ENCODE data around the gene POLR3H.

The POLR3H gene

GRCh38 chr22:41487037-41487935 is 57.0 kb downstream of the POLR3H start:
- no peaks in the 10 kb centered on the region for H3K9me3 ChIP-seq (ENCODE audit: control insufficient read depth, low read depth, low read length)
- H3K36me3 ChIP-seq (ENCODE audit: control insufficient read depth, low read depth, low read length): no peaks in the 10 kb centered on the region
- H3K4me1 ChIP-seq (ENCODE audit: control insufficient read depth, low read depth, low read length): peaks cover 47% of the 10 kb centered on the region
- no peak overlapping the region for H3K27ac ChIP-seq (ENCODE audit: low read length)
- H3K9ac ChIP-seq (ENCODE audit: low read length): no peak overlapping the region
- H3K27me3 ChIP-seq (ENCODE audit: control insufficient read depth, insufficient read depth, low read length): no peaks in the 10 kb centered on the region
- no peak overlapping the region for H3K4me3 ChIP-seq (ENCODE audit: low read length)

- Histone ChIP-seq H3K36me3 (ENCODE audit: control insufficient read depth, low read depth, low read length) (no peaks in the 10 kb centered on the region), H3K27ac (ENCODE audit: low read length) (no peak overlapping the region), H3K27me3 (ENCODE audit: control insufficient read depth, insufficient read depth, low read length) (no peaks in the 10 kb centered on the region), H3K4me1 (ENCODE audit: control insufficient read depth, low read depth, low read length) (peaks cover 53% of the 10 kb centered on the region), H3K9ac (ENCODE audit: low read length) (no peak overlapping the region), H3K4me3 (ENCODE audit: low read length) (no peak overlapping the region), H3K9me3 (ENCODE audit: control insufficient read depth, low read depth, low read length) (no peaks in the 10 kb centered on the region)
These were observed 59.2 kb downstream of the POLR3H start for GRCh38 chr22:41485033-41485432.

GRCh38 chr22:41482319-41482935 is 61.8 kb downstream of the POLR3H start:
- H3K4me3 ChIP-seq (ENCODE audit: low read length): peak overlapping the region; percentile 12
- H3K27ac ChIP-seq (ENCODE audit: low read length): peak overlapping the region; percentile 62
- H3K4me1 ChIP-seq (ENCODE audit: control insufficient read depth, low read depth, low read length): peaks cover 45% of the 10 kb centered on the region
- H3K36me3 ChIP-seq (ENCODE audit: control insufficient read depth, low read depth, low read length): no peaks in the 10 kb centered on the region
- no peaks in the 10 kb centered on the region for H3K27me3 ChIP-seq (ENCODE audit: control insufficient read depth, insufficient read depth, low read length)
- H3K9ac ChIP-seq (ENCODE audit: low read length): no peak overlapping the region
- no peaks in the 10 kb centered on the region for H3K9me3 ChIP-seq (ENCODE audit: control insufficient read depth, low read depth, low read length)

GRCh38 chr22:41481925-41482318 is 62.3 kb downstream of the POLR3H start:
- no peaks in the 10 kb centered on the region for H3K36me3 ChIP-seq (ENCODE audit: control insufficient read depth, low read depth, low read length)
- H3K9ac ChIP-seq (ENCODE audit: low read length): no peak overlapping the region
- no peaks in the 10 kb centered on the region for H3K9me3 ChIP-seq (ENCODE audit: control insufficient read depth, low read depth, low read length)
- H3K4me1 ChIP-seq (ENCODE audit: control insufficient read depth, low read depth, low read length): peaks cover 41% of the 10 kb centered on the region
- peak overlapping the region; percentile 62 for H3K27ac ChIP-seq (ENCODE audit: low read length)
- no peaks in the 10 kb centered on the region for H3K27me3 ChIP-seq (ENCODE audit: control insufficient read depth, insufficient read depth, low read length)
- peak overlapping the region; percentile 12 for H3K4me3 ChIP-seq (ENCODE audit: low read length)

- H3K4me3 ChIP-seq (ENCODE audit: low read length): peak overlapping the region; percentile 12
These were observed 63.0 kb downstream of the POLR3H start for GRCh38 chr22:41481131-41481830.

GRCh38 chr22:41480397-41480735 is 63.9 kb downstream of the POLR3H start:
- no peak overlapping the region for H3K9ac ChIP-seq (ENCODE audit: low read length)

More at GRCh38 chr22:41481131-41481830, 63.0 kb downstream of the POLR3H start:
- Histone ChIP-seq H3K9ac (ENCODE audit: low read length) (no peak overlapping the region), H3K9me3 (ENCODE audit: control insufficient read depth, low read depth, low read length) (no peaks in the 10 kb centered on the region), H3K27ac (ENCODE audit: low read length) (peak overlapping the region; percentile 2), H3K36me3 (ENCODE audit: control insufficient read depth, low read depth, low read length) (no peaks in the 10 kb centered on the region), H3K27me3 (ENCODE audit: control insufficient read depth, insufficient read depth, low read length) (no peaks in the 10 kb centered on the region), H3K4me1 (ENCODE audit: control insufficient read depth, low read depth, low read length) (peaks cover 41% of the 10 kb centered on the region)

GRCh38 chr22:41479671-41480396 is 64.4 kb downstream of the POLR3H start:
- Histone ChIP-seq H3K4me1 (ENCODE audit: control insufficient read depth, low read depth, low read length) (peaks cover 41% of the 10 kb centered on the region), H3K36me3 (ENCODE audit: control insufficient read depth, low read depth, low read length) (no peaks in the 10 kb centered on the region), H3K27ac (ENCODE audit: low read length) (no peak overlapping the region), H3K9ac (ENCODE audit: low read length) (no peak overlapping the region), H3K27me3 (ENCODE audit: control insufficient read depth, insufficient read depth, low read length) (no peaks in the 10 kb centered on the region), H3K4me3 (ENCODE audit: low read length) (no peak overlapping the region), H3K9me3 (ENCODE audit: control insufficient read depth, low read depth, low read length) (no peaks in the 10 kb centered on the region)

More at GRCh38 chr22:41480397-41480735, 63.9 kb downstream of the POLR3H start:
- H3K27ac ChIP-seq (ENCODE audit: low read length): no peak overlapping the region
- H3K27me3 ChIP-seq (ENCODE audit: control insufficient read depth, insufficient read depth, low read length): no peaks in the 10 kb centered on the region
- peaks cover 41% of the 10 kb centered on the region for H3K4me1 ChIP-seq (ENCODE audit: control insufficient read depth, low read depth, low read length)
- no peak overlapping the region for H3K4me3 ChIP-seq (ENCODE audit: low read length)
- H3K36me3 ChIP-seq (ENCODE audit: control insufficient read depth, low read depth, low read length): no peaks in the 10 kb centered on the region
- no peaks in the 10 kb centered on the region for H3K9me3 ChIP-seq (ENCODE audit: control insufficient read depth, low read depth, low read length)

GRCh38 chr22:41478891-41479521 is 65.3 kb downstream of the POLR3H start:
- no peak overlapping the region for H3K9ac ChIP-seq (ENCODE audit: low read length)
- H3K9me3 ChIP-seq (ENCODE audit: control insufficient read depth, low read depth, low read length): no peaks in the 10 kb centered on the region
- H3K4me3 ChIP-seq (ENCODE audit: low read length): no peak overlapping the region
- H3K36me3 ChIP-seq (ENCODE audit: control insufficient read depth, low read depth, low read length): no peaks in the 10 kb centered on the region
- no peaks in the 10 kb centered on the region for H3K27me3 ChIP-seq (ENCODE audit: control insufficient read depth, insufficient read depth, low read length)
- H3K27ac ChIP-seq (ENCODE audit: low read length): no peak overlapping the region
- H3K4me1 ChIP-seq (ENCODE audit: control insufficient read depth, low read depth, low read length): peaks cover 41% of the 10 kb centered on the region

GRCh38 chr22:41478473-41478872 is 65.8 kb downstream of the POLR3H start:
- Histone ChIP-seq H3K9ac (ENCODE audit: low read length) (no peak overlapping the region), H3K9me3 (ENCODE audit: control insufficient read depth, low read depth, low read length) (no peaks in the 10 kb centered on the region), H3K4me3 (ENCODE audit: low read length) (no peak overlapping the region), H3K27me3 (ENCODE audit: control insufficient read depth, insufficient read depth, low read length) (no peaks in the 10 kb centered on the region), H3K27ac (ENCODE audit: low read length) (no peak overlapping the region), H3K36me3 (ENCODE audit: control insufficient read depth, low read depth, low read length) (no peaks in the 10 kb centered on the region), H3K4me1 (ENCODE audit: control insufficient read depth, low read depth, low read length) (peaks cover 41% of the 10 kb centered on the region)
